DMS153 (cell line): ENCODE measurements around the gene TBL1Y.
"Not testable (repeated sequence)": the region's sequence is repeated elsewhere in the genome, so short reads cannot be mapped to it uniquely, and the experiment has no call there.

Experiments used
- DNase-seq: peaks from one replicate; lab custom pipeline; 2025; lab: John Stamatoyannopoulos, UW

Gene TBL1Y

GRCh38 chrY:6974971-6975370 lies 64.5 kb downstream of the TBL1Y start:
- no peak for DNase-seq

GRCh38 chrY:6977783-6978182 lies 67.3 kb downstream of the TBL1Y start:
- no peak for DNase-seq

- DNase-seq = no peak
Measured at GRCh38 chrY:6983221-6983620, 72.7 kb downstream of the TBL1Y start.

- no peak for DNase-seq
Measured at GRCh38 chrY:6987811-6988210, 77.3 kb downstream of the TBL1Y start.

GRCh38 chrY:6989886-6990620 lies 79.6 kb downstream of the TBL1Y start:
- DNase-seq = no peak

- no peak for DNase-seq
Measured at GRCh38 chrY:6992041-6992440, 81.5 kb downstream of the TBL1Y start.

GRCh38 chrY:6995987-6996386 lies 85.5 kb downstream of the TBL1Y start:
- no peak for DNase-seq

GRCh38 chrY:6997503-6998066 lies 87.1 kb downstream of the TBL1Y start:
- no peak for DNase-seq

- DNase-seq = no peak
Measured at GRCh38 chrY:6999905-7000304, 89.4 kb downstream of the TBL1Y start.

- no peak for DNase-seq
Measured at GRCh38 chrY:7002581-7002980, 92.1 kb downstream of the TBL1Y start.

- no peak for DNase-seq
Measured at GRCh38 chrY:7007911-7008310, 97.4 kb downstream of the TBL1Y start.

GRCh38 chrY:7008578-7009355 lies 98.3 kb downstream of the TBL1Y start:
- no peak for DNase-seq

- DNase-seq = no peak
Measured at GRCh38 chrY:7013051-7013450, 102.6 kb downstream of the TBL1Y start.

GRCh38 chrY:7016521-7016920 lies 106.0 kb downstream of the TBL1Y start:
- no peak for DNase-seq

GRCh38 chrY:7017244-7018080 lies 107.0 kb downstream of the TBL1Y start:
- DNase-seq = no peak

- DNase-seq = no peak
Measured at GRCh38 chrY:7039037-7039436, 128.5 kb downstream of the TBL1Y start.

GRCh38 chrY:7040662-7041061 lies 130.2 kb downstream of the TBL1Y start:
- no peak for DNase-seq

- no peak for DNase-seq
Measured at GRCh38 chrY:7041983-7042382, 131.5 kb downstream of the TBL1Y start.

- not testable (repeated sequence) for DNase-seq
Measured at GRCh38 chrY:7052461-7052860, 142.0 kb downstream of the TBL1Y start.

- no peak for DNase-seq
Measured at GRCh38 chrY:7056886-7057285, 146.4 kb downstream of the TBL1Y start.

GRCh38 chrY:7078725-7079124 lies 168.2 kb downstream of the TBL1Y start:
- DNase-seq = no peak

- DNase-seq = not testable (repeated sequence)
Measured at GRCh38 chrY:7080548-7080947, 170.1 kb downstream of the TBL1Y start.
